GM21576 (cell line): ENCODE results near the gene P3H3.
"Not testable (repeated sequence)": the region's sequence is repeated elsewhere in the genome, so short reads cannot be mapped to it uniquely, and the experiment has no call there.

ENCODE experiments used
- ATAC-seq: cut with Tn5 transposase; IDR thresholded peaks from one replicate; pipeline ENCODE4 v1.9.1; 2021; ENCODE audit warnings: mild to moderate bottlenecking, moderate library complexity; ENCODE audit not compliant: unreplicated experiment

The P3H3 gene

DNA sequence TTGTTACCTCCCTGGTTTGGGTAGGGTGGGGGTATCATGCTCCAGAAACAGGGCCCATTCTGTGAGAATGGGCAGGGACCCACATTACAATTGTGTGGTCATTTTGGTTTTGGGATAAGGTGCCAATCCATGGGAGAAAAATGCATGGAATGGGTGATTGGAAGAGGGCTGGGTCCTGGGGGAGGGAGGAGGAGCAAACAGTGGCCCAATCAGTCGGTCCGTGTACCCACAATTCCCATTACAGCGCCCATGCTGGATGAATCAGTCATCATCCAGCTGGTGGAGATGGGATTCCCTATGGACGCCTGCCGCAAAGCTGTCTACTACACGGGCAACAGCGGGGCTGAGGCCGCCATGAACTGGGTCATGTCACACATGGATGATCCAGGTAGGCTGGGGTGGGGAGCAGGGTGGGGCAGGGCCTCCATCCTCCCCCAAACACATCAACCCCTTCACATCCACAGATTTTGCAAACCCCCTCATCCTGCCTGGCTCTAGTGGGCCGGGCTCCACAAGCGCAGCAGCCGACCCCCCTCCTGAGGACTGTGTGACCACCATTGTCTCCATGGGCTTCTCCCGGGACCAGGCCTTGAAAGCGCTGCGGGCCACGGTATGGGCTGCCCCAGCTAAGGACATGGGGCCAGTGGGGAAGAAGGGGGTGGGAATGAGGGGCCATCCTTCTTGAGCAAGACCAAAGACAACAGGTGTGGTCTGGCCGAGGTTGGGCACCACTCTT, 35.5 kb downstream of the P3H3 start:
- ATAC-seq, result no peak

DNA sequence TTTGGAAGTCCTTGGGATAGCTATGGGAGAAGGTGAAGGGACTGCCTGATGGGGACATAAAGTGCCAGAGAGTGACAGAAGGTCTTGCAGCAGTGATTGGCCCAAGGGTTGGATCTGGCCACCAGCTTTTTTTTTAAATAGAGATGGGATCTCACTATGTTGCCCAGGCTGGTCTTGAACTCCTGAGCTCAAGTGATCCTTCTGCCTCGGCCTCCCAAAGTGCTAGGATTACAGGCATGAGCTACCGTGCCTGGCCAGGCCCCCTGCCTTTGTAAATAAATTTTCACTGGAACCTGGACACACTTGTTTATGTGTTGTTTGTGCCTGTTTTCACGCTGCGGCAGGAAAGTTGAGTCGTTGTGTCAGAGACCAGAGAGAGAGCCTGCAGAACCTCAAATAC, 37.1 kb downstream of the P3H3 start:
- not testable (repeated sequence) for ATAC-seq

DNA sequence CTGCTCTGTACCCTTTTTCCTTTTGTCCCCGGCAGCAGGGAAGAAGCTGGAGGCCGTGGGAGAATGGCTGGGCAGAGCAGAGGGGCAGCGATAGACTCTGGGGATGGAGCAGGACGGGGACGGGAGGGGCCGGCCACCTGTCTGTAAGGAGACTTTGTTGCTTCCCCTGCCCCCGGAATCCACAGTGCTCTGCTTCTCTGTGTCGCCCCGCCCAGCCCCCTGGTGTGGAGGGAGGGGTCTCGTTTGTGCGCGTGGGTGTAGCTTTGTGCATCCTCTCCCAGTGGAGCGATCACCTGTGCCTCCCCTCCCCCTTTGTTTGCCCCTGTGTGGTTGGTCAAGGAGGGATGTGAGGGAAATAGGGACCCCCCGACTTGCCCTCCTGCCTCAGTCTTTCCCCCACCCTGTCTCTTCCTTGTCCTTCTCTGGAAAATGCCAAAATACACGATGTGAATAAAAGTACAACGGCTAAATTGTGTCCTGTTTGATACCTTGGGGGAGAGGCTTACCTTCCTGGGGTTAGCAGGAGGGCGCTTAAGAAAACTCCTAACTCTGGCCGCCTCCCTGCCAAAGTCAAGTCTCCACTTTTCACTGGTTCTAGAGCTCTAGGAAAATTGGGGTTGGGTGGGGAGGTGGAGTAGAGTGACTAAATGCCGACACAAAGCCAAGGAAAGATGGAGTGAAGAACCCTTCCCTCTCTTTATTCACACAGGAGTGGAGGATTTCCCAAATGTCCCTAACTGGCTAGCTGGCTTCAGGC, 38.1 kb downstream of the P3H3 start:
- ATAC-seq, result no peak

DNA sequence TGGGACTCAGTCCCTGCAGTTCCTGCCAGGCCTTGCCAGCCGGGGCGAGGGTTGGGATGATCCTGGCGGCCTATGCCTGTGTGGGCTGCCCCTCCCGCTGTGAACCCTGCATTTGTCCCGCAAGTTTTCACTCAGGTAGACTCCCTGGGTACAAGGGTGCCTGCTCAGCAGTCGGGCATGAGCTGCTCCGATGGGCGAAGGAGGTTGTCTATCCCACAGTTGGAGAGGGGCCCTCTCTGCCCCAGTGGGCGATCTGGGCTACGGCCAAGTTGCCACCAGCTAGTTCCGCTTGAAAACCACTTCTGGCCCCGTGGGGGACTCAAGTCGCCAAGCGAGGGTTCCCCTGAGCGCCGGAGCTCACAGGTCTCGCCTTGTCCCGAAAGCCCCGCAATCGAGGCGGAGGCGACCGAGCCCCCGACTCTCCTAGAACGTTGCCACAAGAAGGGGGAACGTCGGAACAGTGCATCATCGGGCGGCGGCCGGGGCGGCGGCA, 38.8 kb downstream of the P3H3 start:
- peak; percentile 6 for ATAC-seq

DNA sequence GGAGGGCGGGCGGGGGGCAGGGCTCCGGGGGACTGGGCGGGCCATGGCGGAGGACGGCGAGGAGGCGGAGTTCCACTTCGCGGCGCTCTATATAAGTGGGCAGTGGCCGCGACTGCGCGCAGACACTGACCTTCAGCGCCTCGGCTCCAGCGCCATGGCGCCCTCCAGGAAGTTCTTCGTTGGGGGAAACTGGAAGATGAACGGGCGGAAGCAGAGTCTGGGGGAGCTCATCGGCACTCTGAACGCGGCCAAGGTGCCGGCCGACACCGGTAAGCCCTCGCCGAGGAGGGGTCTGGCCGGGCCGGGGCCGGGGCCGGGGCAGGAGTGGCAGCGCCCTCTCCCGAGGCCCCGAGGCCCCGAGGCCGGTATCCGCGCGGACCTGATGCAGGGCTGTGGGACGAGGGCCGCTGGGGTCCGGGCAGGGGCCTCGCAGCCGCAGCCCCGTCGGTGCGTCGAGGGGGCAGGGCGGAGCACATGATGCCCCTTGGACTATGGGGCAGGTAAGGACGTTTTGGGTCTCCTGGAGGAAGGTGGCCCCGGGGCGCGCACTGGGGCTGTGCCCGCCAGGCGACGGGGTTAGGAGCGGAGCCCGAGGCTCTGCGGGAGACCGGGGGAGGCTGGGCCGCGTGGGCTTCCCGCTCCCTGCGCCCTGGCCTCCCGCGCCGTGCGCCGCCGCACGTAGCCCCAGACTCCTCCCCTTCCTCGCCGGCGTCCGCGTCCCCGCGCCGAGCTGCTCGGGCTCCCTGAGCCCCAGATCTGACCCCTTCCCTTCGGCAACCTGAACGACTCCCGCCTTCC, 39.4 kb downstream of the P3H3 start, which contains the start of gene TPI1:
TSS of gene TPI1 (plus strand) at position 119 of the 798 bp plus-strand sequence. CDS start at position 155, 36 bp downstream.
- ATAC-seq, result peak; percentile 47

DNA sequence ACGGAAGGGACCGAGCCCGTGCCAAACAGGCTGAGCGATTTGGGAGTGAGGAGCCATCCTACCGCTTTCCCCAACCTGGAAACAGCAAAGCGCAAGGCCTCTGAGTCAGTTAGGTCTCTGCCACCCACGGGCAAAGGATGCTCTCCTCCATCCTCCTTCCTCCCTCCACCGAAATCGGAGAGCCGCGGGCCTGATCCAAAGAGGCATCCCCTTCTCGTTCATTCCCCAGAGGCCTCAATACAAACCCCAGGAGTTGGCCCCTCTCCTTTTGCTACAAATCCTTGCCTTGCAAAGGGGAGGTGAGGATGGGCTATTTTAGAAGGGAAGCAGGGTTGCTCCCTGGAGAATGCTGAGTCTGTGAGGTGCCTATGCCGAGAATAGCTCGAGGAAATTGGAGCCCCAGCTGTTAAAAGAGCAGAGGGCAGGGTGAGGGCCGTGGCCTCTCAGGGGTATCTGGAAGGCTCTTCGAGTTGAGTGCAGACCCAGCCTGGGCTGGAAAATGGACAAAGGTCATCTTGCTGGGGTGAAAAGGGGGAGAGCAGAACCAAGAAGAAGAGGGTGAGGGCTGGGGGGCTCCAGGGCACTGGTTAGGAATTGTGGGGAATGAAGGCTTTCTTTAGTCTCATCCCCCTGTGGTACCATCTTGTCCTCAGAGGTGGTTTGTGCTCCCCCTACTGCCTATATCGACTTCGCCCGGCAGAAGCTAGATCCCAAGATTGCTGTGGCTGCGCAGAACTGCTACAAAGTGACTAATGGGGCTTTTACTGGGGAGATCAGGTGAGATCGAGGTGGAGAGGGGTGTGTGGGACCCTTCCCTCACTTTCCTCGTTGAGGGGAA, 40.2 kb downstream of the P3H3 start:
- ATAC-seq, result no peak

DNA sequence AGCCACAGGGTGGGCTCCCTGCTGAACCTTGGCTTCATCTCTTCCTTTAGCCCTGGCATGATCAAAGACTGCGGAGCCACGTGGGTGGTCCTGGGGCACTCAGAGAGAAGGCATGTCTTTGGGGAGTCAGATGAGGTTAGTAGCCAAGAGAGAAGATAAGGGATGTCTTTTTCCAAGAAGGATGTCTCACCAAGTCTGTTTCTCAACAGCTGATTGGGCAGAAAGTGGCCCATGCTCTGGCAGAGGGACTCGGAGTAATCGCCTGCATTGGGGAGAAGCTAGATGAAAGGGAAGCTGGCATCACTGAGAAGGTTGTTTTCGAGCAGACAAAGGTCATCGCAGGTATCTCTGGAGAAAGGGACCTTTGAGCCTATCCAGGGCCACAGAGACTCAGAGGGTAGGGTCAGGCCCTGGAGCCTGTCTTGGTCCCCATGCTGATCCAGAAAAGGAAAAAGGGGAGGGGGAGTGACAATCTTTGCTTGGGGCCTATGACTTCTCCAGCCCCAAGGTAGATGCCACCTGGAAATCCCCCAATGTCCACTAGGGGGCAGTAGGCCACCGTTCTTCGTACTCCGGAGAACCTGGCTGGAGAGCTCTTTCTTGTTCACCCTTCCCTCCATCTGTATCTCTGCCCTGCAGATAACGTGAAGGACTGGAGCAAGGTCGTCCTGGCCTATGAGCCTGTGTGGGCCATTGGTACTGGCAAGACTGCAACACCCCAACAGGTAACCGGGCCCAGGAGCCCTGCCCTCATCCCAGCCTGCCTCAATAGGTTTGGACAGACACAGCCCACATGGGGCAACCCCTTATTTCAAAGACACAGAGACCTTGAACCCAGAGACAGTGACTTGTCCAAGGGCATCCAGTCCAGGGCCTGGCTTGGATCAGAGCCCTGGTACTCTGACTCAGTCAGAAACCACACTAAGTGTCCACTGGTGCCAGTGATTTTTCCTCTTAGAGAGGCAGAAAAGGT, 41.1 kb downstream of the P3H3 start:
- ATAC-seq, result no peak

DNA sequence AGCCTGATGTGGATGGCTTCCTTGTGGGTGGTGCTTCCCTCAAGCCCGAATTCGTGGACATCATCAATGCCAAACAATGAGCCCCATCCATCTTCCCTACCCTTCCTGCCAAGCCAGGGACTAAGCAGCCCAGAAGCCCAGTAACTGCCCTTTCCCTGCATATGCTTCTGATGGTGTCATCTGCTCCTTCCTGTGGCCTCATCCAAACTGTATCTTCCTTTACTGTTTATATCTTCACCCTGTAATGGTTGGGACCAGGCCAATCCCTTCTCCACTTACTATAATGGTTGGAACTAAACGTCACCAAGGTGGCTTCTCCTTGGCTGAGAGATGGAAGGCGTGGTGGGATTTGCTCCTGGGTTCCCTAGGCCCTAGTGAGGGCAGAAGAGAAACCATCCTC, 42.1 kb downstream of the P3H3 start:
- ATAC-seq, result not testable (repeated sequence)

DNA sequence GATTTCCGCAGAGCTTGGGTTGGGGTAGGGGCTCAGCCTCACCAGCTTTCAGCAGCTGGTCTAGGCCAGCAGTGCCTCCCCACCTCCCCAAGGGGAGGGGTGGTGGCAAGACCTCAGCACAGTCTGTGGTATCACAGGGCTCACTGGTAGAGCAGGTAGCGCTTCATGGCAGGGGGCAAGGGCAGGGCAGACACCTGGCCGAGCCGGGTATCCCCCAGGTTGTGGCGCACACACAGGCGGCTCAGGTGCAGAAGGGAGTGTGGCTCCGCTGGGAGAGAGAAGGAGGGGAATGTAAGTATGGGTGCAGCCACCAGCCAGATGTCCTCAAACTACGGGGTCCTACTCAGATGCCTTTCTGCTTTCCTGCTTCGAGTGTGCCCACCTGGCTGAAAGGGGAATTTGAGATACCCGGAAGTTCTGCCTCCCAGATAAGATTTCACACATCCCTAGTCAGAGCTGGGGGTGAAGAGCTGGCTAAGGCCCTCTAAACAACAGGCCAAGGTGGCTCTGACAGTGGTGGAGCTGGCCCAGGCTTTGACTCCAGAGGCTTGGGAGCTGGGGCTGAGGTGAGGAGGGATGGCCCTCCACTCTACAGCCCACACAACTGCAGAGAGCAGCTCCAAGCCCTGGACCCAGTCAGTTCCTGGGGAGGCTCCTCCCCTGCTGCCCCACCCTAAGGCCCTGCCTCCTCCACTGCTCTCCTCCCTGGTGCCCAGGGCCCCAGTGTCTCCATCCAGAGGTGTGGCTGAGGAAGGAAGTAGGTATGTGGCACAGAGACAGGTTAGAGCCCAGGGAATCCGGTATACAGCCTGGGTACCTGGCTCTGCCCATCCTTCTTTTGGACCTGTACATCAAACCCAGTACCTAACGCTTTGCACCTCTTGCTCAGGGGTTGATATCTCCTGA, 43.1 kb downstream of the P3H3 start:
- ATAC-seq, result no peak

DNA sequence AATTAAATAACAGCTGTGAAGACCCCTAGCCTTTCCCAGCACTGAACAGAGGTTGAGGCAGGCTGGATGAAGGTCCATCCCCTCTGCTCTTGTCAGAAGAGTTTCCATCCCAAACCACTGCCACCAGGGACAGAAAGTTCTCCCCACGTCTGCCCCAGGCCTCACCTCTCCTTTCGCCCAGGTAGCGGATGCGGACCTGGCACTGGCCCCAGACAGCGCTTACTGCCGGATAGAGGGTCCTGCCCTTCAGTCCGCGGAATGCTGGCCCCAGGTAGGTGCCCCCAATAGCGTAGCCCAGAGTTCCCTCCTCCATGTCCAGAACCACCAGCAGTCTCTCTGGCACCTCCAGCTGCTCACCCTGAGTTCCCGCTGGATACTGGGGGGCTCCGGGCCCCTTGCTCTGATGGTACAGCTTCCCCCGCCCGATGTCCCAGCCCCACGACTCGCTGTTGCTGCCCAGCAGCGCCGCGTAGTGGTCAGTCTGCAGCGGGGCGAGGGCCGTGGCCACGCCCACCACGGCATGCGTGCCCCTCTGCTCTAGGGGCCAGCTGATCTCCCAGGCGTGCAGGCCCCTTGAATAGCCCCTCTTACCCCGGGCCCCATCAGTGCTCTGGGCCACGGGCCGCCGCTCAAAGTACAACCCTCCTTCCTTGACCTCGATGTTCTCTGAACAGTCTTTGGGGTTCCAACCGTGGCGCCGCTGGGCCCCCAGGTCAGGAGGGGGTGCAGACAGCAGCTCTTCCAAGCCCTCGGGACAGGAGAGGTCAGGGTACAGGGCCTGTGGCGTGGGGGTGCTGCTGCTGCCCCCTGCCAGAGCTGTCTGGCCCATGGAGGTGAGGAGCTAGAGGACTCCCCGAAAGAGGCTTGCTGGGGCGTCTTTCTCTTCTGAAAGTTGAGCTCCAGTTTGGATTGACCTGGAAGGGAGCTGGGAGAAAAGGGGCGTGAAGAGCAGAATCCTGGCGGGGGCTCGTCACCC, 44.2 kb downstream of the P3H3 start:
- no peak for ATAC-seq

DNA sequence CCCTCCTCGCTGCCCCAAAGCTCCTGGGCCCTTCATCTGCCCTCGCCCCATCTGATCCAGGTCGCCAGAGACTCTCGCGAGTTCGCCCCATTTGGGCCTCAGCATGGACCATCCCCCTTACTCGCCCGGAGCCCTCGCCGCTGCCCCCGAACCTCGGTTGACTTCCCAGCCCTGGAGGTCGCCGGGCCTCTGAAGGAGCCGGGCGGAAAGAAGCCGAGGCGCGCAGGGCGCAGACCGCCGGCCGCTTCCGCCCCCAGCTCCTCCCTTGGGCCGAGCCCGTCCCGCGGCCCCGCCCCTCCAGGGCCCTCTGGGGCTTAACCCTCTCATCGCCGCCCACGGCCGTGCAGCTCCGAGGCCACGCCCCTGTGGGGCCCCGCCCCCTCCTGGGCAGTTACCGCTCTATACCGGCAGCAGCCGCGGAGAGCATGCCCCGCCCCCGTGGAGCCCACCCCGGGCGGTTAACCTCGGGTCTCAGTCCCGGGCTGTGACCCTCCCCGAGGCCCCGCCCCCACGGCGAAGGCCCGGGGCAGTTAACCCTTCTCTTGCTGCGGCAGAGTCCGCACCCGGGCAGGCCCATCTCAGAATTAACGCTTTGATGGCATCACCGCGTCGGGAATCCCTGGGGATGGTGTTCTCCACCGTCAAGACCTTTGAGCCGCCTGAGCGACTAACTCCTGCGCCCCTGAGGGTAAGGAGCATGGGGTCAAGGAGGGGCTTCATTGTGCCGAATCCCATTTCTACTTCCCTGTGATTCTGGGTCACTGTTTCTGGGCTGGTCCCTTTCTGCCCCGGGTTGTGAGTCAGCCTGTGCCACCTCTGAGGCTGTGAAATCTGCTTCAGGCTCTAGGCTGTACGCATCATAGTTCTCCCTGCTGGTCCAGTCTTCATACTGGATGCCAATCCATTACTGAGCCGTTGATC, 45.1 kb downstream of the P3H3 start, which contains the start of gene SPSB2:
TSS of gene SPSB2 (minus strand) at position 210 of the 921 bp plus-strand sequence. CDS start 402 bp downstream, outside the sequence.
- ATAC-seq, result peak; percentile 62

DNA sequence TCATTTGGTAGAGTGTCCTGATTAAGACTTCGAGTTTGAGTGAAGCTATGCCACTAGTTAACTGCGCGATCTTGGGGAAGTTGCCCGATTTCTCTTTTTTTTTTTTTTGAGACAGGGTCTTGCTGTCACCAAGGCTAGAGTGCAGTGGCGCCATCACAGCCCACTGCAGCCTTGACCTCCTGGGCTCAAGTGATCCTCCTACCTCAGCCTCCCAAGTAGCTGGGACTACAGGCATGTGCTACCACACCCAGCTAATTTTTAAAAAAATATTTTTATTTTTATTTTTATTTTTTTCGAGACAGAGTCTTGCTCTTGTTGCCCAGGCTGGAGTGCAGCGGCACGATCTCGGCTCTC, 45.8 kb downstream of the P3H3 start:
- ATAC-seq, result not testable (repeated sequence)

DNA sequence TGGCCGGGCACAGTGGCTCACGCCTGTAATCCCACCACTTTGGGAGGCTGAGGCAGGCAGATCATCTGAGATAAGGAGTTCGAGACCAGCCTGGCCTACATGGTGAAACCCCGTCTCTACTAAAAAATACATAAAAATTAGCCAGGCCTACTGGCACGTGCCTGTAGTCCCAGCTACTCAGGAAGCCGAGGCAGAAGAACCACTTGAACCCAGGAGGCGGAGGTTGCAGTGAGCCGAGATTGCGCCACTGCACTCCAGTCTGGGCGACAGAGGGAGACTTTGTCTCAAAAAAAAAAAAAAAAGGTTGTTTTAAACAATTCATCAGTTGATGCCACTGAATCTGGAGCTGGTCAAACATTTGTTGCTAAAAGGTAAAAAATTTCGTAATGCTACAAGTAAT, 51.6 kb downstream of the P3H3 start:
- not testable (repeated sequence) for ATAC-seq

DNA sequence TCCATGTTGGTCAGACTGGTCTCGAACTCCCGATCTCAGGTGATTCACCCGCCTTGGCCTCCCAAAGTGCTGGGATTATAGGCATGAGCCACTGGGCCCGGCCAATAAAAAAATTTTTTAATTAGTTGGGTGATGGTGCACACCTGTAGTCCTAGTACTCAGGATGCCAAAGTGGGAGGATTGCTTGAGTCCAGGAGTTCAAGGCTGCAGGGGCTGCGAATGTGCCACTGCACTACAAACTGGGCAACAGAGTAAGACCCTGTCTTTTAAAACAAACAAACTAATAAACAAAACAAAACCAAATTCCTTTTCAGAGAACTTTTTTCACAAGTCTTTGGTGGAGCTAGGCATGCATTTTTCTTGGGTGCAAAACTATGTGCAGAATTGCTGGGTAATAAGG, 55.0 kb downstream of the P3H3 start:
- ATAC-seq, result no peak

DNA sequence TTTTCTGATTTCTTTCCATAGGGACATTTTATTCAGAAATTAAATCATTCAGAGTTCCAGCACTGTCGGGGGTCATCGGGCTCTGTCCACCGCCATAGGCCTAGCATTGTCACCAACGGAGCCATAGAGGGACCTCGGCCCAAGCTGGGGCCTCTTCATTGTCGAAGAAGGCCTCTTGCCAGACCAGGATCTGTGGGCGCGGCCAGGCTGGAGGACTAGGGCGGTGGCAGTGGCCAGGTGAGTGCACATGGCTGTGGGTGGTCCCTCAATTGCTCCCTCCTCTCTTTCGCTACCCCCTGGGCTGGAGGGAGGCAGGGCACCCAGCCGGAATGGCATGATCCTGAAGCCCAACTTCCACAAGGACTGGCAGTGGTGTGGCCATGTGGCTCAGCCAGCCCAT, 55.5 kb downstream of the P3H3 start:
- ATAC-seq, result no peak

DNA sequence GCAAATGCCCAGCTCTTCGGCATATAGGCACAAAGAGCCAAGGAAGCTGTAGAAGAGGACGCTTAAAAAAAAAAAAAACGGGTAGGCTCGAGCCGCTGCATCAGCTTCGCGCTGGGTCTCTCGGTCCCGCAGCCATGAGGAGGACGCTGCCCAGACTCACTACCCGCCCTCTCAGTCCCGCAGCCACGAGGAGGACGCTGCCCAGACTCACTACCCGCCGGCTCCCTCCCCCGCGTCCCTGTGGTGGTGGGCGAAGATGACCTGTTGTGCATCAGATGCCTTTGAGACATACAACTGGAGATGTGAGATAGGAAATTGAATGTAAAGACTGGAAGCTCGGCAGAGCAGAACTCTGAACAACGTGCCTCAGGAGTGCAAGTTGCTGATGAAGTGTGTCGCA, 56.3 kb downstream of the P3H3 start:
- no peak for ATAC-seq
